ENCODE measurements around the gene SORD.

The SORD gene

GRCh38 chr15:45122719-45123118, 99.7 kb downstream of the SORD start:
- TF ChIP-seq YY1 (IDR thresholded peaks at IDR 0.05; ENCODE audit: insufficient read depth, insufficient read length) (no peak), ZNF274 (IDR thresholded peaks at IDR 0.05; ENCODE audit: low read depth, low read length) (no peak), SUZ12 (IDR thresholded peaks at IDR 0.05; ENCODE audit: extremely low read depth, insufficient read depth, insufficient read length) (no peak)
- Histone ChIP-seq H3K9me3 (ENCODE audit: insufficient read depth, low read length) (no peaks in the 10 kb centered on the region), H3K36me3 (ENCODE audit: insufficient read depth, insufficient read length, low read length) (no peaks in the 10 kb centered on the region), H3K4me3 (ENCODE audit: insufficient read length, low read depth) (no peak overlapping the region), H3K4me1 (ENCODE audit: insufficient read depth, insufficient read length) (no peaks in the 10 kb centered on the region), H3K27me3 (ENCODE audit: insufficient read depth, insufficient read length) (peaks cover 10% of the 10 kb centered on the region), H3K9ac (ENCODE audit: insufficient read length, low read depth) (no peak overlapping the region)
- no peak for DNase-seq (ENCODE audit: low read depth, low spot score)

GRCh38 chr15:45123397-45123796, 100.4 kb downstream of the SORD start:
- Histone ChIP-seq H3K4me3 (ENCODE audit: insufficient read length, low read depth) (no peak overlapping the region), H3K27me3 (ENCODE audit: insufficient read depth, insufficient read length) (peaks cover 14% of the 10 kb centered on the region), H3K36me3 (ENCODE audit: insufficient read depth, insufficient read length, low read length) (no peaks in the 10 kb centered on the region), H3K4me1 (ENCODE audit: insufficient read depth, insufficient read length) (no peaks in the 10 kb centered on the region), H3K9ac (ENCODE audit: insufficient read length, low read depth) (no peak overlapping the region), H3K9me3 (ENCODE audit: insufficient read depth, low read length) (no peaks in the 10 kb centered on the region)
- DNase-seq (ENCODE audit: low read depth, low spot score): no peak
- TF ChIP-seq SUZ12 (IDR thresholded peaks at IDR 0.05; ENCODE audit: extremely low read depth, insufficient read depth, insufficient read length): no peak
- no peak for TF ChIP-seq ZNF274 (IDR thresholded peaks at IDR 0.05; ENCODE audit: low read depth, low read length)
- TF ChIP-seq YY1 (IDR thresholded peaks at IDR 0.05; ENCODE audit: insufficient read depth, insufficient read length): no peak

GRCh38 chr15:45126535-45127158, 103.7 kb downstream of the SORD start:
- no peaks in the 10 kb centered on the region for H3K9me3 ChIP-seq (ENCODE audit: insufficient read depth, low read length)
- H3K36me3 ChIP-seq (ENCODE audit: insufficient read depth, insufficient read length, low read length): no peaks in the 10 kb centered on the region
- peaks cover 42% of the 10 kb centered on the region for H3K27me3 ChIP-seq (ENCODE audit: insufficient read depth, insufficient read length)
- H3K4me3 ChIP-seq (ENCODE audit: insufficient read length, low read depth): no peak overlapping the region
- H3K4me1 ChIP-seq (ENCODE audit: insufficient read depth, insufficient read length): peaks cover 2% of the 10 kb centered on the region
- TF ChIP-seq YY1 (IDR thresholded peaks at IDR 0.05; ENCODE audit: insufficient read depth, insufficient read length) (no peak), ZNF274 (IDR thresholded peaks at IDR 0.05; ENCODE audit: low read depth, low read length) (no peak), SUZ12 (IDR thresholded peaks at IDR 0.05; ENCODE audit: extremely low read depth, insufficient read depth, insufficient read length) (no peak)
- no peak overlapping the region for H3K9ac ChIP-seq (ENCODE audit: insufficient read length, low read depth)
- no peak for DNase-seq (ENCODE audit: low read depth, low spot score)

All from NT2/D1 (cell line).